Trophoblast cell (in vitro differentiated cells and primary cell): ENCODE results near the gene SLC6A9.
A peak's percentile ranks its signal among the peaks of the same experiment; 100 is the strongest.

Experiments used
- DNase-seq, 2 donors: peaks; one replicate each; pipeline ENCODE4 v3.0.0-alpha.2; 2016
- H2AFZ ChIP-seq: 2 replicates; pipeline ENCODE4 v1.6.1; 2013; ENCODE audit warnings: low read length, moderate library complexity, mild to moderate bottlenecking; ENCODE audit not compliant: insufficient read depth, poor library complexity
- H2AK5ac ChIP-seq: 2 replicates; pipeline ENCODE4 v1.6.1; 2013; ENCODE audit warnings: mild to moderate bottlenecking, low read length
- H2BK120ac ChIP-seq: 2 replicates; pipeline ENCODE4 v1.6.1; 2013; ENCODE audit warnings: low read length, mild to moderate bottlenecking, moderate library complexity; ENCODE audit not compliant: insufficient read depth, poor library complexity
- H2BK12ac ChIP-seq: 2 replicates; pipeline ENCODE4 v1.6.1; 2013; ENCODE audit warnings: mild to moderate bottlenecking, low read length, moderate library complexity
- H2BK5ac ChIP-seq: 2 replicates; pipeline ENCODE4 v1.6.1; 2013; ENCODE audit warnings: low read length, low read depth, moderate library complexity, mild to moderate bottlenecking; ENCODE audit not compliant: poor library complexity
- H3K14ac ChIP-seq: 2 replicates; pipeline ENCODE4 v1.6.1; 2013; ENCODE audit warnings: mild to moderate bottlenecking, low read length
- H3K18ac ChIP-seq: 2 replicates; pipeline ENCODE4 v1.6.1; 2013; ENCODE audit warnings: mild to moderate bottlenecking, low read length
- H3K23ac ChIP-seq: 2 replicates; pipeline ENCODE4 v1.6.1; 2013; ENCODE audit warnings: low read length
- H3K27ac ChIP-seq: 2 replicates; pipeline ENCODE4 v1.5.1; 2013; ENCODE audit warnings: low read depth, mild to moderate bottlenecking, inconsistent platforms, low read length, moderate library complexity
- H3K27me3 ChIP-seq: 2 replicates; pipeline ENCODE4 v1.6.1; 2013; ENCODE audit warnings: inconsistent platforms, mild to moderate bottlenecking, low read length, moderate library complexity; ENCODE audit not compliant: insufficient read depth
- H3K36me3 ChIP-seq, 2 experiments: 1 replicate in 1 of 2; 2 replicates in 1 of 2; pipeline ENCODE4 v1.6.1; 2013; ENCODE audit warnings: low read length in 2 of 2, mild to moderate bottlenecking in 2 of 2, moderate library complexity in 1 of 2; ENCODE audit not compliant: insufficient read depth in 2 of 2, control insufficient read depth in 1 of 2
- H3K4ac ChIP-seq: 2 replicates; pipeline ENCODE4 v1.6.1; 2013; ENCODE audit warnings: low read depth, mild to moderate bottlenecking, low read length, moderate library complexity
- H3K4me1 ChIP-seq, 2 experiments: 1 replicate in 1 of 2; 2 replicates in 1 of 2; pipeline ENCODE4 v1.6.1; 2013; ENCODE audit warnings: low read length in 2 of 2, mild to moderate bottlenecking in 2 of 2, moderate library complexity in 1 of 2; ENCODE audit not compliant: insufficient read depth in 2 of 2, control insufficient read depth in 1 of 2
- H3K4me2 ChIP-seq: 2 replicates; pipeline ENCODE4 v1.6.1; 2013; ENCODE audit warnings: inconsistent platforms, mild to moderate bottlenecking, low read length, moderate library complexity
- H3K4me3 ChIP-seq: 2 replicates; pipeline ENCODE4 v1.5.1; 2013; ENCODE audit warnings: mild to moderate bottlenecking, low read depth, low read length, inconsistent platforms
- H3K79me1 ChIP-seq: one replicate; pipeline ENCODE4 v1.6.1; 2013; ENCODE audit warnings: low read length
- H3K79me2 ChIP-seq: 2 replicates; pipeline ENCODE4 v1.6.1; 2013; ENCODE audit warnings: low read length, mild to moderate bottlenecking; ENCODE audit not compliant: control insufficient read depth, insufficient read depth, poor library complexity
- H3K9ac ChIP-seq: 2 replicates; pipeline ENCODE4 v1.6.1; 2013; ENCODE audit warnings: mild to moderate bottlenecking, low read length
- H3K9me3 ChIP-seq: 2 replicates; pipeline ENCODE4 v1.6.1; 2013; ENCODE audit warnings: low read depth, mild to moderate bottlenecking, control low read depth, inconsistent platforms, low read length; ENCODE audit not compliant: insufficient read depth
- H4K12ac ChIP-seq: 2 replicates; pipeline ENCODE4 v1.6.1; 2013; ENCODE audit warnings: low read depth, mild to moderate bottlenecking, low read length, moderate library complexity
- H4K8ac ChIP-seq: 2 replicates; pipeline ENCODE4 v1.6.1; 2013; ENCODE audit warnings: low read depth, mild to moderate bottlenecking, low read length, moderate library complexity
- H4K91ac ChIP-seq: one replicate; pipeline ENCODE4 v1.6.1; 2013; ENCODE audit warnings: low read depth, mild to moderate bottlenecking, low read length, moderate library complexity
- WGBS: extraction: QIAGEN DNeasy Blood & Tissue Kit; methylation state at CpG from one replicate; pipeline ENCODE4 v1.1.7; 2013; ENCODE audit warnings: missing lambda C conversion rate; ENCODE audit not compliant: insufficient read length, insufficient coverage; ENCODE audit errors: extremely low coverage; 5-methylcytosine and 5-hydroxymethylcytosine counted together

The SLC6A9 gene

GRCh38 chr1:43947061-43947873, 84.0 kb downstream of the SLC6A9 start:
- H3K79me1 ChIP-seq: peaks cover 9% of the 10 kb centered on the region
- DNase-seq: no peak
- peak overlapping the region; percentile 99 for H4K8ac ChIP-seq
- H3K9me3 ChIP-seq: no peaks in the 10 kb centered on the region
- H2AFZ ChIP-seq: peak overlapping the region; percentile 76
- H2BK5ac ChIP-seq: peak overlapping the region; percentile 99
- H3K23ac ChIP-seq: no peak overlapping the region
- H3K4me3 ChIP-seq: peak overlapping the region; percentile 80
- H2AK5ac ChIP-seq: peak overlapping the region; percentile 51
- peak overlapping the region; percentile 99 for H4K91ac ChIP-seq
- peak overlapping the region; percentile 67 for H3K14ac ChIP-seq
- peak overlapping the region; percentile 99 for H2BK120ac ChIP-seq
- peak overlapping the region; percentile 53 for H3K18ac ChIP-seq
- no CpG with 5 or more reads among the region's 27 CpGs for WGBS
- peak overlapping the region; percentile 61 for H3K9ac ChIP-seq
- H4K12ac ChIP-seq: peak overlapping the region; percentile 96
- no peaks in the 10 kb centered on the region for H3K27me3 ChIP-seq
- H3K36me3 ChIP-seq: peaks cover 6 to 7% of the 10 kb centered on the region in 2 experiments
- H3K4ac ChIP-seq: peak overlapping the region; percentile 37
- H3K27ac ChIP-seq: peak overlapping the region; percentile 70
- peaks cover 11 to 18% of the 10 kb centered on the region in 2 experiments for H3K4me1 ChIP-seq
- H2BK12ac ChIP-seq: no peak overlapping the region
- H3K4me2 ChIP-seq: peak overlapping the region; percentile 88
- peaks cover 10% of the 10 kb centered on the region for H3K79me2 ChIP-seq
